ENCODE data around the gene SEC14L1.

SEC14L1 gene

GRCh38 chr17:77207689-77208216 lies 67.0 kb downstream of the SEC14L1 start:
- no peak overlapping the region for H3K4me3 ChIP-seq (ENCODE audit: low read depth, low read length)
- TF ChIP-seq MAX (IDR thresholded peaks at IDR 0.05; ENCODE audit: low read depth, low read length) (no peak), POLR2A (IDR thresholded peaks at IDR 0.05; ENCODE audit: extremely low read depth, insufficient read length) (no peak), MYC (IDR thresholded peaks at IDR 0.05; ENCODE audit: low read depth, low read length) (no peak), CTCF (IDR thresholded peaks at IDR 0.05; ENCODE audit: low read depth, low read length) (no peak)
- DNase-seq (ENCODE audit: low read depth): no peak

- no peak for DNase-seq (ENCODE audit: low read depth)
- TF ChIP-seq CTCF (IDR thresholded peaks at IDR 0.05; ENCODE audit: low read depth, low read length) (no peak), MAX (IDR thresholded peaks at IDR 0.05; ENCODE audit: low read depth, low read length) (no peak), POLR2A (IDR thresholded peaks at IDR 0.05; ENCODE audit: extremely low read depth, insufficient read length) (no peak), MYC (IDR thresholded peaks at IDR 0.05; ENCODE audit: low read depth, low read length) (no peak)
- H3K4me3 ChIP-seq (ENCODE audit: low read depth, low read length): no peak overlapping the region
Measured at GRCh38 chr17:77208217-77208808, 67.5 kb downstream of the SEC14L1 start.

- H3K4me3 ChIP-seq (ENCODE audit: low read depth, low read length): no peak overlapping the region
- no peak for DNase-seq (ENCODE audit: low read depth)
- no peak for TF ChIP-seq MYC (IDR thresholded peaks at IDR 0.05; ENCODE audit: low read depth, low read length)
- TF ChIP-seq CTCF (IDR thresholded peaks at IDR 0.05; ENCODE audit: low read depth, low read length): no peak
- no peak for TF ChIP-seq POLR2A (IDR thresholded peaks at IDR 0.05; ENCODE audit: extremely low read depth, insufficient read length)
- TF ChIP-seq MAX (IDR thresholded peaks at IDR 0.05; ENCODE audit: low read depth, low read length): no peak
Measured at GRCh38 chr17:77208856-77209255, 68.1 kb downstream of the SEC14L1 start.

- DNase-seq (ENCODE audit: low read depth): no peak
- no peak overlapping the region for H3K4me3 ChIP-seq (ENCODE audit: low read depth, low read length)
- no peak for TF ChIP-seq CTCF (IDR thresholded peaks at IDR 0.05; ENCODE audit: low read depth, low read length)
- no peak for TF ChIP-seq POLR2A (IDR thresholded peaks at IDR 0.05; ENCODE audit: extremely low read depth, insufficient read length)
- TF ChIP-seq MAX (IDR thresholded peaks at IDR 0.05; ENCODE audit: low read depth, low read length): no peak
- TF ChIP-seq MYC (IDR thresholded peaks at IDR 0.05; ENCODE audit: low read depth, low read length): no peak
Measured at GRCh38 chr17:77209330-77209748, 68.6 kb downstream of the SEC14L1 start.

- no peak overlapping the region for H3K4me3 ChIP-seq (ENCODE audit: low read depth, low read length)
- no peak for TF ChIP-seq MAX (IDR thresholded peaks at IDR 0.05; ENCODE audit: low read depth, low read length)
- TF ChIP-seq MYC (IDR thresholded peaks at IDR 0.05; ENCODE audit: low read depth, low read length): no peak
- no peak for TF ChIP-seq CTCF (IDR thresholded peaks at IDR 0.05; ENCODE audit: low read depth, low read length)
- TF ChIP-seq POLR2A (IDR thresholded peaks at IDR 0.05; ENCODE audit: extremely low read depth, insufficient read length): no peak
- no peak for DNase-seq (ENCODE audit: low read depth)
Measured at GRCh38 chr17:77210331-77210730, 69.6 kb downstream of the SEC14L1 start.

All from NB4 (cell line).